Stimulated activated CD8-positive, alpha-beta memory T cell treated with anti-CD3 and anti-CD28 coated beads, Interleukin-7, amount 100 ng/mL, for 4 hours (primary cell): Measurements from ENCODE around the gene CARS2.
"Not testable (repeated sequence)": the region's sequence is repeated elsewhere in the genome, so short reads cannot be mapped to it uniquely, and the experiment has no call there.

Experiments used
- DNase-seq, 2 donors: peaks; one replicate each; pipeline ENCODE4 v3.0.0-alpha.2; 2020; ENCODE audit warnings: low read depth in 2 of 2

The CARS2 gene

DNA sequence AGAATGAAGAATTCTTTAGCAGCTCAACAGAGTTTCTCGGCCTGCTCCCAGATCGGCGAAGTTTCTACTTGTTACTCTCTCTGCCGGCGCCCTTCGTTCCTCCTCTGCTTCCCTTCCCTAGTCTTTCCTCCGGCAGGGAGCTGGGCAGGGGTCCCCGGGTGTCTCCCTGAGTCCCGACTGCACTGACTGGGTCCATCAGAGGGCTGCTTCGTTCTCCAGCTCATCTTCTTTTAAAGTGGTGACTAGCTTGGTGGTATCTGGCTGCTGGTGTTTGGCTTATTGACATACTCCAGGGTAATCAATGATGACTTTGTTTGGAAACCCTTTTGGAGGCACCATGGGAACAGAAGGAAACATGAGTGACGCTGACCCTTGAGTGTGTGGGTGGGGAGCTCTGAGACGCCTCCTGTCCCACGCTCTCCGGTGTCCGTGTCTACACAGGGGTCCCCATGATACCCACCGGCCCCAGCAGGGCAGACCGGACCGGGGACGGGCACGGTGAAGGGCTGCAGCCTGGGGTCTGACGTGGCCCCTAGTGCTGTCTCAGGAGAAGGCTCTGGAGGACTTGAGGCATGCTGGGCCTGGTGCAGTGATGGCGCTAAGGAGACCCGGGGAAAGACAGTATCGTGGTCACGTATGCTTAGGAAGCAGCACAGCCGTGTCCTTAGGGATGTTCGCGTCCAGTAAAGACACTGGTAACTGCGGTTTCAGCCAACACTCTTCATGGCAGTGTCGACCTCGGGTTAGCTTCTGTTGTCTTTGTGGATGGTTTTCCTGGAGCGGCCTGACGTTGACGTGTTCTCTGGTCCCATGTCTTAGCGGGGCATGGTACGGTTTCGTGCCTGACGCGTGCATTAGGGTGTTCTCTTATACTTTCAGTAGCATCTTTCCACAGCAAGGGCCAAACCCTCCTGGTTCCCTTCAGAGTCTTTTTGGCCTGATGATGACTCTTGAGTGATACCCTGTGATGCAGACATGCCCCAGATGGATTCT, 66.8 kb downstream of the CARS2 start:
- DNase-seq, result no peak

DNA sequence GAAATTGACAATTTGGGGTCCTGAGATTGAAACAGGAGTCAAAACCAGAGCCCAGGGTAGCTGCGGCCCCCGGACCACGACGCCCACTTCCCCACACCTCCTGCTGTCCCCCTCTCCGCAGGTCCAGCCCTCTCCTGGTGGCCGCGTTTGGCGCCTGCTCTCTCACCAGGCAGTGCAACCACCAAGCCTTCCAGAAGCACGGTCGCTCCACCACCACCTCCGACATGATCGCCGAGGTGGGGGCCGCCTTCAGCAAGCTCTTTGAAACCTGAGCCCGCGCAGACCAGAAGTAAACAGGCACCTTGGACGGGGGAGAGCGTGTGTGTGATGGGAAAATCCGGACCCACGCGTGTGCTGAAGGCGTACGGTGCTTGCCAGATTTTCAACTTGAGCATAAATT, 67.7 kb downstream of the CARS2 start:
- DNase-seq, result no peak

DNA sequence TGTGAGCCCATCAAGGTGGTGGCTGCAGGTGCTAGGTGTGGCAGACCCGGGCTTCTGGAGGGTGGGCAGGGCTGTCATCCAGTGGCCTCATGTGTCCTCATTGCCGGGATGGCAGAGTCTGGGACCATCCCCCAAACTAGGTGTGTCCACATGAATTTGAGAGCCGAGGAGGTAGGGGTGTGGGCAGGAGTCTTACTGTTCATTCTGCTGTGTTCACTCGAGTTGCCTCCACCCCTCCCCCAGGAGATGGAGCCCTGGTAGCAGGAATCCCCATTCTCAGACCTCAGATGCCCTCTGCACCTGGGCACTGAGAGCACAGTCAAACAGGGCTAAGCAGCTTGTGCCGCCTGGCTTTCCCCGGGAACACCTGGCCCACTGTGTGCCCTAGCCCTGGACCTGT, 68.2 kb downstream of the CARS2 start:
- no peak for DNase-seq

DNA sequence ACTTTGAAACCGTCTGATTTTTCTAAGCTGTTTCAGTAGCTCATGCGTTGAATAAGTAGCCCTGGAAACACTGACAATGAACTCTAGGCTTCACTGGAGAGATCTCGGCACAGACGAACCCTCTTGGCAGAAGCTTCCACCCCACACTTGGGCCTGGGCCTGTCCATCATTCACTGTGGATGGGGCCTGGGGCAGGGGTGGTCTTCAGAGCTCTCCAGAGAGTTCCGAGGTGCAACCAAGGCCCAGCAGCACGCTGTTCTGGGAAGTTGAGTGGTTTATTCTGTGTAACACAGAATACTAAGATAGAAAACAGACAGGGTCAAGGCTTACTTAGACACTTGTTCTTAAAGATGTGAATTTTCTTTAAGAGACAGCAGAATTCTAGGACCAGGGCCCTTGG, 68.6 kb downstream of the CARS2 start:
- no peak for DNase-seq

DNA sequence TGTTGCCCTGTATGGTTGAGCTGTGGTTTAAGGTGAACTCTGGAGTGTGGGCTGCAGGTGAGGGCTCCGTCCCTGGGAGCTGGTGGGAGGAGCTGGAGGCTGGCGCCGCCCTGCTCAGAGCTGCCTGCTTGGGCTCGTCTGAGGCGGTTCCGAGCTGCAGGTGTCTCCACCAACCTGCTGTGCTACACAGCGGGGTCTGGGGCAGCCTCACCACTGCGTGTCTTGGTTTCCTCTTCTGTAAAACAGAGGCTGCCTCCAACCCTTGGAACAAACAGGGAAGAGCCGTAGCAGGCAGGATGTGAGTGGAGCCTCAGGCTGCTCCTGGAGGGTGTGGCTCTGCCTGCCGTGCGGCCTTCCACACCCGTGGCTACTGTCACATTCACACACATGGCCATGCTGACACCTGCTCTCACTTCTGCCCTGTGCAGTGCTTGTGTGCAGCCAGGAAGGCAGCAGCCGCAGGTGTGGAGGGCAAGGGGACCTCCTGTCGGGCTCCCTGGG, 69.2 kb downstream of the CARS2 start:
- DNase-seq, result no peak

DNA sequence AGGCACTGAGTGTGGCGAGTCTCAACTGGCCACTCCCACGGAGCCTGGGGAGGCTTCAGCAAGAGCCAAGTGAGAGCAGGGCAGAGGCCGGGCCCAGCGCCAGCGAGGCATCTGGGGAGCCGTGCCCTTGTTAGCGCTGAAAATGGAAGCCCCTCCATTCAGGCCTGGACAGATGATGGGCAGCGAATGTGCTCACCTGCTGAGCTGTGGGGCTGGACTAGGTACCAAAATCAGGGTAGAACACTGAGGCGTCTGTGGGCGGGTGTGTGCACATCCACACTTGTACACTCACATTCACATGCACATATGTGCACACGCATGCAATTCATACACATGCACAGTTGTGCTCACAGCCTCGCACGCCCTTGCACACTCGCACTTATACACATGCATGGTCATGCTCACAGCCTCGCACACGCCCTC, 69.9 kb downstream of the CARS2 start:
- DNase-seq, result no peak

DNA sequence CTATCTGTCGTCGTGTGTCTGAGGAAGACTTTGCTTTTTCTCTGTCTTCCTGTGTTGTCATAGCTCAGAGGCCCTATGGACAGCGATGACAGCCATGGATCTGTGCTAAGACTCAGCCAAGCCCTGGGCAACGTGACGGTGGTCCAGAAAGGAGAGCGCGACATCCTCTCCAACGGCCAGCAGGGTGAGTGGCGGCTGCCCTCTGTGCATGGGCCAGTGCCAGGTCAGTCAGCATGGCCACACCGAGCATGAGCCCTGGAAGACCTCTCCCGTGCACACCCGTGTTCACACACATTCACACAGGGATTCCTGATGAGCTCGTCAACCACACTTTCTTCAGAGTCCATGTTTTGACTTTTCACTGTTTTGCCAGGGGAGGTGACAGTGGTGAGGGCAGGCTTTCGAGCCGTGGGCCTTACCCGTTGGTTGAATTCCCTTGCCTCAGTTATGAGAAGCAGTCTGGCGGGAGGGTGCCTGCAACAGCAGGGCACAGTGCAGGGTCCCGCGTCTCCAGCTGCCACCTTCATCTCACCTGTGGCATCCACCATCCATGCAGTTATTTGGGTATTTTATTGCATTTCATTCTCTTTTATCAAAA, 70.4 kb downstream of the CARS2 start:
- DNase-seq, result no peak

DNA sequence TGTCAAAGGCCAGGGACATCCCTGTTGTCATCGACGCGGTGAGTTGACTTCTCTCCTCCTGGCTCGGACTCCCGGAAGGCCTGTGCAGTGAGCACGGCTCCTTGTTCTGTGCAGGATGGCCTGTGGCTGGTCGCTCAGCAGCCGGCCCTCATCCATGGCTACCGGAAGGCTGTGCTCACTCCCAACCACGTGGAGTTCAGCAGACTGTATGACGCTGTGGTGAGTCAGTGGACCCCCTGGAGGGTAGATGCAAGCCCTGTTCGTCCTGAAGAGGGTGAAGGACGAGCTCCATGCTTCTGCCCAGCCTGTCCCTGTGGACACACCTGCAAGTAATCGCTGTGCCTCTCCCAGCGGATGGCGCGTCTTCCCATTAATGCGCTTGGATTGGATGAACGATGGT, 71.4 kb downstream of the CARS2 start:
- DNase-seq, result no peak

DNA sequence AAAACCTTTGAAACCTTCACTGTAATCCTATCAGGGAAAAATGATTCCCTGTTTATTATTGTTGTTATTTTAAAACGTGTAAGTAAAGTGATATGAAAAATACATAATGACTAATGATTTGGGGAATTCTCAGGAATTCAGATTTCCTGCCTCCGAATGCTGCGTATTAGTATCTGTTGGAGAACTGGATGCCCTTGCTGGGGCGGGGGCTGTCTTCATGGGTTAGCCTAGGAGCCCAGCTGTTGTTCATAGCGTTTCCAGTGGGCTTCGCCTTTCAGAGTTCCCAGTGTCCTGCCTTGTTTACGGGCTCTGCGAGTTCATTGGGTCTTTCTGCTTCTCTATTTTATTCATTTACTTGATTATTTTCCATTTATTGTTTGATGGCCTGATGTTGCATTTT, 72.1 kb downstream of the CARS2 start:
- no peak for DNase-seq

DNA sequence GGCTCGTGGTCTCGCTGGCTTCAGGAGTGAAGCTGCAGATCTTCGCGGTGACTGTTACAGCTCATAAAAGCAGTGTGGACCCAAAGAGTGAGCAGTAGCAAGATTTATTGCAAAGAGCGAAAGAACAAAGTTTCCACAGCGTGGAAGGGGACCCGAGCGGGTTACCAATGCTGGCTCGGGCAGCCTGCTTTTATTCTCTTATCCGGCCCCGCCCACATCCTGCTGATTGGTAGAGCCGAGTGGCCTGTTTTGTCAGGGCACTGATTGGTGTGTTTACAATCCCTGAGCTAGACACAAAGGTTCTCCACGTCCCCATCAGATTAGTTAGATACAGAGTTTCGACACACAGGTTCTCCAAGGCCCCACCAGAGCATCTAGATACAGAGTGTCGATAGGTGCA, 73.7 kb downstream of the CARS2 start:
- DNase-seq, result not testable (repeated sequence)

DNA sequence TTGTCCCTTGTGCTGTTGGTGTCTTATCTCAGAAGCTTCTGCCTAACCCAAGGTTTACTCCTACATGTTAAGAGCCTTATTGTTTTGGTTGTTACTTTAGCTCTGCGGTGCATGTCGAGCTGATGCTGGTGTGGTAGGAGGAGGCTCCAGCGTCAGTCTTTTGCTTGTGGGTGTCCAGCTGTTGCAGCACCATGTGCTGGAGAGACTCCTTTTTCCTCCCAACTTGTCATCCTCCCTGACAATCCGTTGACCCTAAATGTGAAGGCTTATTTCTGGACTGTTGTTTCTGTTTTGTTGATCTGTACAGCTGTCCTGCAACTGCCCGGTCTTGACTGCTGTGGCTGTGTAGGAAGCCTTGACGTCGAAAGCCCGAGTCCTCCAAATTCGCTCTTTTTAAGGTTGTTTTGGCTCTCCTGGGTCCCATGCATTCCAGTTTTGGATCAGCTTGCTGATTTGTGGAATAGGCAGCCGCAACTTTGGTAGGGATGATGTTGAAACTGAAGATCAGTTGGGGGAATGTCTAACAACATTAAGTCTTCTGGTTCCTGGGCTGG, 75.3 kb downstream of the CARS2 start:
- no peak for DNase-seq

DNA sequence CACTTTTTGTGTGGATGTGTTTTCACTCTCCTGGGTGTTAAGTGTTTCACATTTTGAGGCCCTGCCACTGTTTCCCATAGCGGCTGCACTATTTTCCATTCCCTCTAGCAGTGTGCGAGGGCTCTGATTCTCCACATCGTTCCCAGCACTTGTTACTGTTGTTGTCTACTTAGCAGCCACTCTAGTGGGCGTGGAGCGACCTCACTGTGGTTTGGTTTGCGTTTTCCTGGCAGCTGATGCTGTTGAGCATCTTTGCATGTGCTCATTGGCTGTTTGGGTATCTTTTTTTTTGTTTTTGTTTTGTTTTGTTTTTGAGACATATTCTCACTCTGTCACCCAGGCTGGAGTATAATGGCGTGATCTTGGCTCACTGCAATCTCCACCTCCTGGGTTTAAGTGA, 76.2 kb downstream of the CARS2 start:
- no peak for DNase-seq

DNA sequence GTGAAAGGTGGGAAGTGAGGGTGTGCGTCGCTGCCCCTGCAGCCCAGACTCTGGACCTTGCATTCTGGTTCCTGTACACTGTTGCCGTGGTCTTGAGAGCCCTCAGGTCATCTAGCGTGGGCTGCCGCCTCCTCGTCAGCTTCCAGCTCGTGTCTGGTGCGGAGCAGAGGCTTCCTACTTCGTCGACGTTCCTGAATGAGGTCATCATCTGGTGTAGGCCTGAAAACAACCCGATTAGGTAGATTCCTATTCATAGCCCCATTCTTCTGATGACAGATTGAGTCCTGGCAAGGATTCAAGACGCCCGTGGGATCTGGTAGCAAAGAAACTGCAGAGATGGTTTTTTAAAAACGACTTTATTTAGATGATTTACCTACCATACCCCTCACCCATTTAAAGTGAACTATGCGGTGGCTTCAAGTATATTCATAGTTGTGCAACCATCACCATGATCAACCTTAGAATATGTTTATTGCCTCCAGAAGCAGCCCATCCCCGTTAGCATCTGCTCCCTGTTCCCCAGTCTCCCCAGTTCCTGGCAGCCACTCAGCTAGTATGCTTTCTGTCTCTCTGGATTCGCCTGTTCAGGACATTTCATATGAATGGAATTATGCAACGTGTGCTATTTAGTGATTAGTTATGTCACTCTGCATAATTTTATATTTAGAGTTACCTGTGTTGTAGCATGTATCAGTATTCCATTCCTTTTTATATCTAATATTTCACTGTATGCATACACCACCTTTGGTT, 76.8 kb downstream of the CARS2 start:
- no peak for DNase-seq

DNA sequence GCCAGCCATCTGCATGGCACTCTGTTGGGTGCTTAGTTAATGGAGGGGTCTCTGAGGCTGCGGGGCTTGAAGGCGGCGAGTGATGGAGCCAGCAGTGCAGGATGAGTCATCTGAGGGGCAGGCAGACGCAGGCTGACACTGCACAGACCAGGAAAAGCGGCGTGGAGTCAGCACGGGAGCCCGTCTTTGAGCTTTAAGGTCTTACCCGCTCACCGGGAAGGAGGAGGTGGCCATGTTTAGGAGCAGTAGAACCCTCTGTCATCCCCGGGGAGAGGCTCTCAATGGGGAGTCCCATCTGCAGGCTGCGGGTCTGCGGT, 77.5 kb downstream of the CARS2 start:
- DNase-seq, result no peak

DNA sequence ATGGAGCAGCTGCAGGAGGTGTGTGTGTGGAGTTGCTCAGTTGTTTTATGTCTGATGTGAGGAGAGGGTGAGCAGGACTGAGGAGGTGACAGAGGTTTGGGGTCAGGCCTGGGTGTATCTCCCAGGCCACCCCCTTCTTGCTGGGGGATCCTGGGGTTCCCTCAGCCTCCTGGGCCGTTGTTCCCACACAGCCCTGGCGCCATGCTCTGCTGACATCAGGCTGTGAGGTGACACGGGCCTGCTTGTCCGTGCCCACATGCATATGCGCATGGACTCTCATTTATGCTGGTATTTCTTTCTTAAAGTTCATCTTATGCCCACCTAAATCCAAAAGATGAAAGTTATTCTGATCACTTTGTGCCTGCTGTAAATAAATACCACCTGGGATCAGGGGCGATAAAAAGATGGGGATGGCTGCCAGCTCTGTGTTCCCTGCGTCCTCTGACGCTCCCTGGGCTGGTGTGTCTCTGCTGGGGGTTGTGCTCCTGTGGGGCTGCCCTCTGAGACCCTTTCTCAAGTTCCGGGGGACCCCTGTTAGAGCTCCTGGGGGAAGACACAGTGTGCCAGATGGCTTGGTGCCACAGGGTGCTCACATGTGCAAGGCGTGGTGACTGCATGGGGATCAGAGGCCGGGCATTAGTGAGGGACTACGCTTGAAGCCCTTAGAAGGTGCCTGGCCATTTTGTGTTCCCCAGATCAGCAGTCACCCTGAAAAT, 78.0 kb downstream of the CARS2 start:
- no peak for DNase-seq

DNA sequence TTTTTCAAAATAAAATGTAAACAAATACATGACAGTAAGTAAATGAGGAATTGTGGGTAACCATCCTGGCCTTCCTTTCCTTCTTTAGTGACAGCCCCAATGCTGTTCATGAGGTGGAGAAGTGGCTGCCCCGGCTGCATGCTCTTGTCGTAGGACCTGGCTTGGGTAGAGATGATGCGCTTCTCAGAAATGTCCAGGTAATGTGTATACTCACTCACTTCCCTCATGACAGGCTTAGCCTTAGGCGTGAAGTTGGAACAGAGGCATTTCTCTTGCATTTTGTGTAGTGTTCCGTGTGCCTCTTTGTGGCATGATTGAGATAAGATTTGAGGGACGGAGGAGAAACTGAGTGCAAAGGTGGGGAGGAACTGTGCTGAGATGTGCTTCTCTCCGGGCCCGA, 78.6 kb downstream of the CARS2 start:
- DNase-seq, result no peak

DNA sequence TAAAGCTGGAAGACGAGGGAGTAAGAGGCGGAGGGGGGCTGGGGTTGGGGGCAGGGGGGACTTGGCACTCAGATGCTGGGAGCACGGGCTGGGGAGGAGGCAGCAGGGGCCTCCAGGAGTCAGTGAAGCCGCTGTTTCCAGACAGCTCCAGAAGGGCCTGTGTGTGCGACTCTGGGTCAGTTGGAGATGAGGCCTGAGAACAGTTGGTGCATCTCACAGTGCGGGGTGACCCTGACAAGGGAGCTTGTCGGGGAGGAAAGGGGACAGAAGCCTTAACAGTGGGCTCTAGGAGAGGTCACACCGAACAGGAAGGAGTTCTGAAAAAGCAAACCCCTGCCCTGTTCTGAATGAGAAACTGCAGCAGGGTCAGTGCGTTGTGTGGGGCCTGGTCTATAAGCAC, 79.4 kb downstream of the CARS2 start:
- DNase-seq, result no peak

DNA sequence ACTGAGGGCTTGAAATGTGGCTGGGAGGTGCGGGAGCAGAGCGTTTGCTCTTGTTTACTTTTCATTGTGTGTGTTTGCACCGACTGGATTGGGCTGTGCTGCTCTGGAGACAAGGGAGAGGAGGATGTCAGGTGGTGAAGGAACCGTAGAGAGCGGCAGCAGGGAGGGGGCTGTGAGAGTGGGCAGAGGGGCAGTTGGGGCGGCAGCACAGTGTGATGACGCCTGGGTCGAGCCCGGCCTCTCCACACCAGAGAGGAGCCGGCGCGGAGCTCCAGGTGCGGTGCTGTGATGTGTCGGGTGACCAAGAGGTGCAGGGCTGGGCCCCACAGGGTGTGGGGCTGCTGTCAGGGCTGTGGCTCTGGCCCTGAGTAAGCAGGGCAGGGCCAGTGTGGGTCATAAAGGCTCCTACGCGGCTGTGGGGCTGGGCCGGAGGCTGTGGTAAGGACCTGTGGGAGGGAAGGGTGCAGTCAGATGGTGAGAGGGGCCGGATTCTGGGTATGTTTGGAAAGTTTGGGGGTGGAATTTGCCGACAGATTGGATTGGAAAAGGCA, 80.1 kb downstream of the CARS2 start:
- DNase-seq, result no peak

DNA sequence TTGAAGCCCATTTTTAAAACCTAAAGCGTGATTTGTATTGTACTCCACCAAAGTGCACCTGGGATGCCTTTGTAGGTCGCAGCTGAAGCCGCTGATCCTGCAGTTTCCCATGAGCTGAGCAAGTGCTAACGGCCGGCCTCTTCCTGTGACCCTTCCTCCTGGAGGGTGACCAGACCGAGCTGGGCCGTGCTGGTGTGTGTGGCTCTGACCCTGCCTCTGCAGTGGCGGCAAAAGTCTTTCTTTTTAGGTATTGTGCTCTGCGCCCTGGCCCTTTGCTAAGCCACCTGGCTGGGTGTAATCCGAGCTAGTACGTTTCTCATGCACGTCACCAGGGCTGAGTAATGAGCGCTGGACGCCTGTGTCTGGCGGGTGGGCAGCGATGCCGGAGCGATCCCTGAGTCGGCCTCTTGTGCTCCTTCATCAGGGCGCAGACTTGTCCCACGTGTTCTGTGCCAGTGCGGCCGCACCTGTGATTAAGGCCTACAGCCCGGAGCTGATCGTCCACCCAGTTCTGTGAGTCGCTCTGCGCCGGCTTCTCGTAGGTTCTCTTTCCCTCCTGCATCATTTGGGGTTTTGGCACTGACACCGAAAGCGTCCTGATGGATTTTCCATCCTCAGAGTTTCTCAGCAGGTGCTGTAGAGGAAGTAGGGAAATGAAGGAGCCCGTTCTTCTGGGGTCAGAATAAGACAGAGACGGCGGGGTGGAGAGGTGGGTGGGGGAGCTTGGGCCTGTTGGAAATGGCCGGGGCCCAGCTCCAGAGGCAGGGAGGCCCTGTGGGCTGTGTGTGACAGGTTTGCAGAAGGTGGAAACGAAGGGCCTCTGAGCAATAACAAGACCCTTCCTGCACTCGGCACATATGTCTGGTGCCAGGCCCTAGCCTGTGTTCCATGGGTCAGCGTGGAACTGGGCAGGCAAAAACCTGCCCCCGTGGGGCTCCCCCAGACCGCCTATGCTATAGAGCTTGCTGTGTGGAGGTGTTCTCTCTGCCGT, 80.9 kb downstream of the CARS2 start:
- DNase-seq, result no peak

DNA sequence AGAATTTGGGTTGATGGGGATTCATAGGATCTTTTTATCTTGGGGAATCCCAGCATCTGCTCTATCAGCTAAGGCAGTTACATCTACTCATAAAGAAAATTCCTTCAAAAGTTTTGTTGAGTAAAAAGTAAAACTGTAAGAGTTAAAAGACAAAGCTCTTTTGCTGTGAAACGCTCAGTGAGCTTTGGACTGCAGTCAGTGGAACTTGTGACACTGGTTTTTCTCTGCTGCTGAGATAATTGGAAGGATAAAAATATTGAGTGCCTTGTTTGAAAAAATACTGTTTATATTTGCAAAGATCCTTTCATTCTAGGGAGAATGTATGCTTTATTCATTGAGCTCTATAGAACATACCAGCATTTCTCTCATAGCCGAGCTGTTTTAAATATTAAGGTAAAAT, 85.3 kb downstream of the CARS2 start:
- DNase-seq, result no peak
